HG03064 (cell line): ENCODE data around the gene ELFN2.

Experiments used
- ATAC-seq: cut with Tn5 transposase; IDR thresholded peaks from one replicate; pipeline ENCODE4 v1.9.1; 2021; ENCODE audit warnings: low read depth; ENCODE audit not compliant: unreplicated experiment

Gene ELFN2

DNA sequence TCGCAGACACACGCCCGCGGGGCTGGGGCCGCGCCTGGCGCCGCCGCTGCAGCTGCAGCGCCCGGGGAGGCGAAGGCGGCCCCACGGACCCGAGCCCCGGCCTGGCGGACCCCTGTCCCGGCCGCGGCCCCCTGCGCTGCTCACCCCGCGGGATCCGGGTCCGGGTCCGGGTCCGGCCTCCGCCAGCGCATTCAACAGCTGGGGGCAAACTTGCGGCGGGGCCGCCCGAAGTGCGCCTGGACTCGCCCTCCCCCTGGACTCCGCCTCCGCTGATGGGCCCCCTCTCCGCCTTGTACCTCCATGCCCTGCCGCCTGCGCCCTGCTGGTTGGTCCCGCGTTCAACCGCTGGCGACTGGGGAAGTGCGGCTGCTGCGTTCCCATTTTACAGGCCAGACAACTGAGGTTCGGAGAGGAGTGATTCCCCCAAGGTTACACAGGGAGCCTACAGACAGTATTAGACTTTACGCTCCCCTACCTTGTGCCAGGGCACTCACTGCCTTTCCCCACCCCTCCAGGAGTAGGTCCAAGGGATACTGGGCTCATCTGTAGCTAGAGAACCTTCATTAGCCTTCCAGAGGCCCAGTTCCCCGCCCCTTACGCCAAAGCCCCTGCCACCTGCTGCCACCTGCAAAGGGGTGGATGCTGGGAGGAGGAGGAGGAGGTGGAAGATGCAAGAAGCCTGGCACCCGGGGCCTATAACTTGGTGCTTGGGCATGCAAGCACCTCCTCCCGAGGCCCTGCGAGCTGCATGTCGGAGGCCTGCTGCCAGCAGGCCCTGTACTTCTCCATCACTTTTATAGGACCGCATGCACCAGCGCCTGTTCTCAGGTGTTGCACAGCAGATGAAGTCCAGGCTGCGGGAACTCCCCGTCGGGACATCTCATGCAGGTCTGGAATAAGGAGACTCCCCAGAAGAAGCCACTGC, 694 bp upstream of the ELFN2 start:
- ATAC-seq: no peak

DNA sequence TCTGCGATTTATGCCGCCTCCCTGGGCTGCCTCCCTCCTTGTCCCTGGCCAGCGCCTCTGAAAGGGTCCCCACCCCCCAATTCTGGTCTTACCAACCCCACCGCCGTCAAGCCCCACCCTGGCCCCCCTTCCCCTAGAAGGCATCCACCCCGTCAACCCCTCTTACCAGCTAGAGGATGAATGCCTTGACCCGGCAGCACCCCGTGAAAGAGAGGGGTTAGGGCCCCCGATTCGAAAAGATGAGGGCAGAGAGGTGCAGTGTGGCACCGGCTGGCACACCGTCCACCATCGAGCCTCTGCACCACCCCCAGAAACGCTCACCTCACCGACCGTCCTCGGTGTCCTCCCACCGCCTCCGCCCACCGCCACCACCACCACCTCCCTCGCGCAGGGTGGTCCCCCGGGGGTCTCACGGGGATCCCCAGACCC, 559 bp downstream of the ELFN2 start:
- ATAC-seq: no peak

DNA sequence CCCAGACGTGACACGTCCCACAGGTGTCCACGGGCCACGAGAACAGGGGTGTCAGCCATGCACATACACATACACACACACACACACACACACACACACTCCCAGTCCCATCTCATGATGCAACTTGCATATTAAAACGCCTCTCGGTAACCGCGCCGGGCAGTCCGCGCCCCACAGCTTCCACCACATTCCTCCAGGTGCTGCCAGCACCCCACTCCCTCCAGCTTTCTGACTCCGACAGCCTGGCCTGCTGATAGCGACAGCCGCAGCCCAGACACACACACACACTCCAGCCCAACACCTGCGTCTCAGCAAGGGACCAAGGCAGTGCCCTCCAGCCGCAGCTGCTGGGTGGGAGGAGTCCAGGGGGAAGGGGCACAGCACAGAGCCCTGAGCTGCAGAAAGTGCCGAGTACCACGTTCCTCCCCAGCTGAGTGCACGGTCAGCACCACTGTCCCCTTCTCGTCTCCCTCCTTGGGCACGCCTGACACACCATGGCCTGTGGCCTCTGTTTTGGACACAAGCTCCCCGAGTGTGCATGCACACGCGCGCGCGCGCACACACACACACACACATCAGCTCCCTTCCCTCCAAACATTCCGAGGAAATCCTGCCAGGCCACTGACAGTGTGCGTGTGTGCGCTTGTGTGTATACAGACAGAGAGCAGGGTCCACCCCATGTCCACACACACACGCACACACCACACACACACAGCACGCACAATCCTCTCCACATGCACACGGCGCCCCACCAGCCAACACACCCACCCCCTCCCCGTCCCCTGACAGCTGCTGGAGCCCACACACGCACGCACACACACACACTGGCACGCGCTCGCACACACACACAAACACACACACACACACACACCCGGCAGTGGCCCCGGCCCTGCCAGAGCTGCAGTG, 1.2 kb downstream of the ELFN2 start:
- ATAC-seq: no peak

DNA sequence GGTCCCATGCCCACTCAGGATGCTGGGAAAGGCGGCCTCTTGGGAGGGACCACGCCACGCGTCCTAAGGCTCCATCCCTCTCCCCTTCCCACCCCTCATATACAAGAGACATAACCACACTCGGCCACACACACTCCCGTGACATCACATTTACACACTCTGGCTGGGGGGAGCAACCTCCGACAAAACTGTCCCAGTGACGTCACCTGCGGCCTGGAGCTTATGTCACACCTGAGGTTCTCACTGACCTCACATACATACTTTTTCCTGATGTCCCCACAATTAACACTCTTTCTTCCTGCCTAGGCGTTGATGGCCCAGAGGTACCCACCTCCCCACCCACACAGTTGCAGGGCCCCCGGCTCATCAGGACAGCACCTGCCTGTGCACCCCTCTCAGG, 1.9 kb downstream of the ELFN2 start:
- ATAC-seq: no peak

DNA sequence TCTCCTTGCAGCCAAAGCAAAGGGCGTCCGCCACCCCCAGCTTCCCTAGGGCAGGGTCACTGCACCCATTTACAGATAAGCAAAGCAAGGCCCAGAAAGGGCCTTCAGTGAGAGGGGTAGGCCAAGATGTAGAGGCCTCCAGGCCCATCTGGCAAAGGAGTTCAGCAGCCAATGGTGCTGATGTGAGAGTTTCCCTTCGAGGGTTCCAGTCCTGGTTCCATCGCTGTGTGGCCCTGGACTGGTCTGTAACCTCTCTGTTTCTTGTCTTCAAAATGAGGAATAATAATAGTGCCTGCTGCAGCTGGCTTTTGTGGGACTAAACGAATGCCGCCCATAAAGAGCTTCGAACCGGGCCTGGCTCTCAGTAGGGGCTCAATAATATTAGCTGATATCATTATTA, 4.0 kb downstream of the ELFN2 start:
- no peak for ATAC-seq

DNA sequence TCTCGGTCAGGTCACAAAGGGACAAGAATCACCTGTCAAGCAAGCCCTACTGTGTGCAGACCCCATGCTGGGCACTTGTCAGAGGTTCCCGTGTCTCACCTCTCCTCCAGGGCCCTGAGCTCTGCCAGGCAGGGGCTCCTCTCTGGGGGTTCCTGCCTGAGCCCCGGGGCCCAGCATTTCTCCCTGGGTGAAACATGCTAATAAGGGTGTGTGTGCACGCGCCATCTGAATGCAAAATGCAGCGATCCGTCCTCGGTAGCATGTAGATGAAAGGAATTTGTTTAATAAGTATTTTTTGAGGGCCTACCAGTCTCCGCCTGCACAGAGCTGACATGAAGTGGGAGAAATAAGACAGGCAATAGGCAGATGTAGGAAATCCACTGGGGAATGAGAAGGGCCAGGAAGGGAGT, 5.8 kb downstream of the ELFN2 start:
- ATAC-seq: no peak

DNA sequence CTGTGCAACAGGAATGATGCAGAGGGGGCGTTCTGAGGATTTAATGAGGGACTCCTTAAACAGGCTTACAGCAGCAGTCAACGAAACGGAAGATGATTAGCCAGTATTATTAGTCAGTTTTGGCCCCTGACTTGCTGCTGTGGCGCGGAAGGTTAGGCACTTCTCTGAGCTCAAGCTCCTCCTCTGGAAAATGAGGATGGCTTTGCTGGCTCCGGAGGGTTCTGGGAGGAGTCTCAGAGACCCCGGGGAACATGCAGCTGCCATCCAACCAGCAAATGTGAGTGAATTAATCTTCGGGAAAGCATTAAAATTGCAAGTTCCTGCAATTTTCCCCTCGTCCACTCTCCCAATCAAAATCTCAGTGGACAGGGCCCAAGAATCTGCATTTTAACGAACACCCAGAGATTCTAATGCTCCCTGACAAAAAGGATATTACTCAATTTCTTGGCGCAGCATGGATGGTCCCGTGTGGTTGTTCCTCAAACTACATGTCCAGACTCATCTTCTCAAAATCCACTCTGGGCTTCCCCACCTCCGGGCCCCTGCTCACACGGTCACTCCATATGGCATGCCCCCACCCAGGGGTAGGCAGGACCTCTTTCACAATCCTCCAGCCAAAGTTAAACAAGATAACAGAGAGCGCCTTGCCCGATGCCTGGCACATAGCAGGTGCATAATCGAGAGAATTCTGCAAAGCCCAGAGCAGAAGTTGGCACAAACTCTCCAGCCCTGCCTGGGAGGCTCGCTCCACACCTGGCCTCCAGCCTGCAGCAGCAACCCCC, 6.4 kb downstream of the ELFN2 start:
- no peak for ATAC-seq

DNA sequence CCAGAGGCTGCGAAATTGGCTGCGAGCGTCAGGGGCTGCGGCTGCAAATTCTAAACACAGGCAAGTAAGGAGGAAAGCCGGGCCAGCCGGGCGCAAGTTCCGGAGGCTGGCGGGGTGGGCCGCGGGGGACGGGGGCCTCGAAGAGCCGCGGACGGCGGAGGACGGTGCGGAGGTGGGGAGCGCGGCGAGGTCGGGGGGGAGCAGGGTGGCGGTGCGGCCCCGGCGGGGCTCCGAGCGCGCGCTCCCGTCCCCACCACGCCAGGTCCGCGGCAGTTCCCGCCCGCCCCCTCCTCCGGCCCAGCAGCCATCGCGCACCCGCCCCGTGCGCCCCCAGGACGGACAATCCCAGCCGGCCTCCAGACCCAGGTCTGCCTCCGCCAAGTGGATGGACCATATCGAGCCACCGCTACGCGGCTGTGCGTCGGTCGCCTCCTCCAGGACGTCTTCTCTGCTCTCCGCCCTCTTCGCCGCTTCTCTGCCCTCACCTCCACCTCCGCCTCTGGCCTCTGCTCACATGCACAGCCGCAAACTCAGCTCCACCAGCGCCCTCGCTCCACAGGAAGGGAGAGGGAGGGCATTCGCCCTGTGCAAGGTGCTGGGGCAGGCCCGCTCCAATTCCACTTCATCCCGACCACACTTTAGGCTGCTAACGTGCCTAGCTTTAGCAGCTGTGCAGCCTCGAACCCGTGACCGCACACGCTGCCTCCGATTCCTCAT, 7.2 kb downstream of the ELFN2 start:
- ATAC-seq: no peak

DNA sequence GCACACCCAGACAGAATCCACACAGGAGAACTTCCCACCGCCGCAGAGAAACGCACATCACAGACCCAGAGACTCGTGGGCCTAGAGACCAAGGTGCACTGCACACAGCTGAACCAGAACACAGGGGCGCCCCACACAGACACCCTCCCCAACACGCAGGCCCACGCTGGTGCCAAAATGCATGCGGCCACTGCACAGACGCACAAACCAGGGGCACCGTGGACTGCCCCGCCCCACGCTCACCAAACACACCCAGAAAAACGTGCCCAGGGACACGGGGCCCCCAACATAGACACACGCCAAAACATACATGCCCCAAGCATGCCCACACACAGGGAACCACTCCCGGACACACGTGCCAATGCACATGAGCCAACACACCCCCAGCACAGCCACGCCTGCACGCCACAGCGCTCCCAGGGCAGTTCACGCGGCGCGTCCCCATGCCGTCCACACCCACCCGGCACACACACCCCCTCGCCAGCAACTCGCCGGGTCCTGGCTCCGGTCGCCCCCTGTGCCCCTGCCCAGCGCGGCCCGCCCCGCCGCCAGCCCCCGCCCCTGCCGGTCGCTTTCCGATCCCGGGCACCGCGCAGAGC, 7.8 kb downstream of the ELFN2 start:
- no peak for ATAC-seq

DNA sequence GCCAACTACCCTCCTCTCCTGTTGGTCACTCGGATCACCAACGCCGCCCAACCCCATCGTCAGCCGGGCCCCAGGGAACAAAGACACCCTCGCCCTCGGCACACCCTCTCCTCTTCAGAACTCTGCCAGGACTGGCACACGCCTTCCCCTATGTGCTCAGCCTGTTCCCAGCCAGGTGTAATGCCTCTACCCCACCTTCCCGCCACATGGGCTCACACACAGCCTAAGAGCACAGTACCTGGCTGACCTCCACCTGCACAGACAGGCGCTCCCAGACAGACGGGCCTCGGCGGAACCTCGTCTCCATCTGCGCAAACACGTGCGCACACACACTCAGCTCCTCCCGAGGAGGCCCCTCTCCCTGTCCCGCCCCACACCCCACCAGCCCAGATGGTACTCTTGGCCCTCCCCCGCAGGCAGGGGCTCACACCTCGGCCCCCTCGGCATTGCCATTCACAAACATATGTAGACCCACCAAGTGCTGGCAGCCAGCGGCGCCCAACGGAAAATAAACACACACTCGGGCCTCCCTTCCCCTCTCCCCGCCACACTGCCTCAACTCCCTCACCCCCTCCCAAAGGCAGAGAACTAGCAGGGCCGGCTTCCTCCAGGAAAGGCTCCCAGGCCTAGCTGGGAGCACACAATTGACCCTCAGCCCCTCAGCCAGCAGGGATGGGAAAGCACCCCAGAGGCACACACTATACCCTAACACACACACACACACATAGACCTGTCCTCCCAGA, 8.5 kb downstream of the ELFN2 start:
- no peak for ATAC-seq

DNA sequence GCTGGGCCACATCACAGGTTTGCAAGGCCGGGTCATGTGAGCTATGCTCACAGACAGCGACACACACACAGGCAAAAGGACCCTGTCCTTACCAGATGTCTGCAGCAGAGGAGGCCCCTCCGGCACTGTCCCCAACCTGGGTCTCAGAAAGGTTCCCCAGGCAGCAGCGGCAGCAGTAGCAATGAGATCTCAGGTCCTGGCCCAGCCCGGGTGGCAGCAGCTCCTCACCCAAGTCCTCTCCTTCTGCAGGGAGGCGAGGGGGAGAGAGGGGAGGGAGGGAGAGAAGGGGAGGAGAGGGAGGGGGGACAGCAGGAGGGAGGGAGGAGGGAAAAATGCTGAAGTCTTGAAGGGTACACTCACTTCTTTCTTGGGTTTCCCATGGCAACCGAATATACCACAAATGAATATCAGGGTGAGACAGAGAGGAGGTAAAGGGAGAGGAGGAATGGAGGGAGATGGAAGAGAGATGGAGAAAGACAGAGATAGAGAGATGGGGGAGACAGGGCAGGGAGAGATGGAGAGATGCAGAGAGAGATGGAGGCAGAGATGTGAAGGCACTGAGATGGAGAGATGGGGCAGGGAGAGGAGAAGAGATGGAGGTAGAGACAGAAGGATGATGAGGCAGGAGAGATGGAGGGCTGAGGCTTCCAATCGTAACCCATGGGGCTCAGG, 9.5 kb downstream of the ELFN2 start:
- no peak for ATAC-seq

DNA sequence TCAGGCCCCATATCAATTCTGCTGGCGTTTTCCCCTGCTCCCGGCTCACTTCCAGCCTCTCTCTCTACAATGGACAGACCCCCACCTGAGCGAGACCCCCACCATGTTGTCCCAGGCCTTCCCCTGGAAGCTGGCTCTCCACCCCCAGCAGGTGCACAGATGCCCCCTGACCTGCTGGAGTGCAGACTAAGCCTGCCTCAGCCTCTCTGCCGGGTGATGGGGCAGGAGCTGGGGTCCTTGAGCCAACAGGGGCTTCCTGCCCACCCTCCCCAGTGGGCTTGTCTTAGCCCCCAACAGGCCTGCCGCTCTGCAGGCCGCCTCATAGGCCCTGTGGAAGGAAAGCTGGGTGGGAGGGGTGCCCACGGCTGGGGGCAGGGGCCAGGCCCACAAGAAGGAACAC, 10.0 kb downstream of the ELFN2 start:
- ATAC-seq: no peak

DNA sequence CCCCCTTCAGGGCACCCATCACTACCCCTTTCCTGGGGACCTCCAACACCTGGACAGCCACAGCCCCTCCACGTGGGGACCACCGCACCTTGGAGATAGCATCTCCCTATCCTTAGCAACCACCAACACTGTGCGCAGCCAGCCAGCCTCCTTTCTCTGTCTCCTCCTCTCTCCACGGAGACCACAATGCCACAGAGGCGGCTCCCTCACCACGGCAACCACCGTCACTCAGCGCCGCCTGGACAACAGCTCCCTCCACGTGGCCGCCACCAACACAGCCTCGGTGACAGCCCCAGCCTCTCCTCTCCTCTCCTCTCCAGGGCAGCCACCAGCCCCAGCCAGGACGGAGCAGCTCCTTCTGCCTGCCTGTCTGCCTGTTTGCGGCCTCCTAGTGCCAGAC, 10.5 kb downstream of the ELFN2 start:
- ATAC-seq: no peak

DNA sequence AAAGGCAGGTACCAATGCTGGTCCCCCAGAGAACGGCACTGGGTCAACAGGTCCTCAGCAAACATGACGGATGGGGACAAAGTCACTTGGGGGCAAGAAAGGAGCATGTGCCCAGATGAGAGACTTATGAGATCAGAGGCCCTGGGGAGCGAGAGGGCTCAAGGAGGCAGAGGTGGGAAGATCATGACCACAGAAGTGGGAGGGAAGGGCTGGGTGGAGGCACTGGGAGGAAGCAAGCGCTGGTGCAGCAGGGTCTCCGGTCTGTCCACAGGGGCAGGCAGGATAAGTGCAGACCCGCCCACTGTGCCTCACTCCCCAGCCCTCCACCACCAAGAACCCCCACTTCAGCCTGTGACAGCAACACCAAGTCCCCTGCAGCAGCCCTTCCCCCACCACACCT, 10.9 kb downstream of the ELFN2 start:
- no peak for ATAC-seq

DNA sequence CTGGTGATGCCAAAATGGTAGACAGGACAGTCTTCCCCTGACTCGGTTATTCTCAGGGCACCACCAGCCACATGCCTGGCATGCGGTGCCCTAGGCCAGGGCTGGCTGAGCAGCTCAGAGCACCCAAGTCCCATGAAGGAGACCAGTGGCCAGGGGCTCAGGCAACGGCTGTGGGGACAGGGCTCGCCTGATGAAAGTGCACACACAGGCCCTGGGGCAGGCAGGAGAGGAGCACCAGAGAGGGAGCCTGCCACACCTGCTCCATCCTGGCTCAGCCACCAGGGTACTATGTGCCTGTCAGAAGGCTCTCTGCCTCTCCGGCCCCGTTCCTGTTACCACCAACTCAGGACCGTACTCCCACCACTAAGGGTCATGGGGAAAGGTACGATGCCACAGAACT, 12.1 kb downstream of the ELFN2 start:
- ATAC-seq: no peak

DNA sequence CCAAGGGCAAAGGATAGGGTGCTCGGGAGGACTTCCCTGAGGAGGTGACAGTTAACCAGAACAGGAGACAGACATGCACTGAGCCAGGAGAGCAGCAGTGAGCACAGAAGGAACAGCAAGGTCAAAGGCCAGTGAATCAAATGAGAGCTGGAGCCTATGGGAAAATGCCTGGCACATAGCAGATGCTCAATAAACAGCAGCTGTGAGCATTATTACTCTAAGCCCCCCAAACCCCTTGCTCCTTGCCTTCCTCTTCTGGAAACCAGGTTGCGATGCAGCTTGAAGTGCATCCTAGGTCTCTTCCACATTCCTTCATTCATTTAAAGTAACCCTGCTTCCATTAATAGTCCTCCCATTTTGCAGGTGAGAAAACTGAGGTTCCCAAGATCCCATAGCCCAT, 13.0 kb downstream of the ELFN2 start:
- no peak for ATAC-seq

DNA sequence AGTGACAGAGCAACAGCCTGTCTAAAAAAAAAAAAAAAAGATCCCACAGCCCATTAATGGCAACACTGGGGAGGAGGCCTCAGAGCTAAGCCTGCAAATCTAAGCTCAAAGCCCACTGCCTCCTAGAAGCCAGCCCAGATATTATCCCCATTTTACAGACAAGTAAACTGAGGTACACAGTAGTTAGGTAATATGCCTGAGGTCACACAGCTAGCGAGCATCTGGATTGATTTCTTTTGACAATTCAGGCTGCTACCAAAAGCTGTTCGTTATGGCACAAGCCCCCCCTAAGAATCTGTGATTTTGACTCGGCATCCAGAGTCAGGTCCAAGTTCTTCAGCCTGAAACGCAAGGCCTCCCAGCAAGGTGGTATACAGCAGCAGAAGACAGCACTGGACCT, 13.7 kb downstream of the ELFN2 start:
- no peak for ATAC-seq

DNA sequence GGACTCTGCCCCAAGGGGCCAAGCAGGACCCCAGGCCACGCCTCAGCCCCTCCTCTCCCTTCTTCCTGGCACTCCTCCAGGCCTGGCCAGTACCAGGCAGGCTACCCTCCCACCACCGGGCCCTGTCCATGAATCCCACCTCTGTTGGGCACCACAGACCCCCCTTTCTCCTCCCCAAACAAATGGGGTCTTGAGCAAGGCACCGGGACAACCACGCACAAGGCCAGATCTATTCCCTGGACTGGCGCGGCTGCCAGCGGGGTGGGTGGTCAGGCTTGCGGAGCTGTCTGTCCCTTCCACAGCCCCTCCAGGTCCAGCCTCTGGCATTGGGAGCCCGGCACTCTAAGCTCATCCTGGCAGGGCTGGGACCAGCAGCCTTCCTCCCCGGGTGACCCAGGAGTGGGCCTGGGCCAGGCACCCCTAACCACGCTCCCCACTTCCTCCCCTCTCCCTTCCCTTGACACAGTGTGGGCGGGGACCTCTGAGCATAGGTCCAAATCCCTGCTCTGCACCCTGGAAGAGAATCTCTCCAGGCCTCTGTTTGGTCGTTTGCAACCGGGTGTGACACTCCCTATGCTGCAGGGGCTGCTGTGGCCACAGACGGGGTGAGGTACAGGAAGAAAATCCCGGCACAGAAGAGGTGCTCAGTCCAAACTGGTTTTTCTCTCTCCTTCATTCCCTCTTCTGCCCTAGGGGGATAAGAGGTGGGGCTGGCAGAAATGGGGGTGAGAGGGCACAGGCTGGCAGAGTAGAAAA, 14.6 kb downstream of the ELFN2 start:
- ATAC-seq: no peak
